T-cell (primary cell): Measurements from ENCODE around the gene ATP6V0E2. TPM values are rescaled to one million over a fixed set of nuclear protein-coding genes. Genes with fewer than 3 reads are reported as not detected.
A peak's percentile ranks its signal among the peaks of the same experiment; 100 is the strongest.

ENCODE experiments used
- ATAC-seq, 4 experiments: fragments of 200-7000 bp in 3 of 4; fragments of 150-1000 bp in 1 of 4; cut with Tn5 transposase; replicated peaks in 1 of 4; 1 replicate in 3 of 4; 2 replicates in 1 of 4; pipeline ENCODE4 v1.10.0; 2021; ENCODE audit warnings: moderate library complexity in 3 of 4, mild to moderate bottlenecking in 2 of 4, moderate number of reproducible peaks in 1 of 4
- CTCF ChIA-PET, 2 donors: fragments of 300-600 bp; sonication (Branson Sonifier 250); formaldehyde crosslinking; loops; one replicate each; lab custom pipeline; 2022; ENCODE audit warnings: antibody characterized with exemption in 2 of 2; lab: Charles Lee
- POLR2A ChIA-PET, 2 donors: fragments of 300-600 bp; sonication (Branson Sonifier 250); formaldehyde crosslinking; loops; one replicate each; lab custom pipeline; 2022; ENCODE audit warnings: antibody characterized with exemption in 2 of 2; lab: Charles Lee
- DNase-seq, 35 experiments: peaks; one replicate each; pipeline versions ENCODE4 v3.0.0 to v3.0.0-alpha.2; 2013 to 2023
- H3K27ac ChIP-seq: one replicate; pipeline ENCODE4 v1.5.1; 2013; ENCODE audit warnings: low read length
- H3K27me3 ChIP-seq, 2 experiments: replicated peaks in 1 of 2; 1 replicate in 1 of 2; 2 replicates in 1 of 2; pipeline versions ENCODE4 v1.6.1 to v1.7.0; 2013; ENCODE audit warnings: low read length in 1 of 2, mixed read lengths in 1 of 2; ENCODE audit not compliant: control insufficient read depth in 2 of 2, insufficient read depth in 2 of 2; ENCODE audit errors: extremely low read depth in 1 of 2
- H3K36me3 ChIP-seq, 2 donors: 1 replicate in 1 of 2; 2 replicates in 1 of 2; pipeline versions ENCODE4 v1.6.1 to v1.7.0; 2013; ENCODE audit warnings: low read length in 1 of 2; ENCODE audit not compliant: control insufficient read depth in 2 of 2, insufficient read depth in 1 of 2; ENCODE audit errors: extremely low read depth in 1 of 2
- H3K4me1 ChIP-seq, 2 experiments: 1 replicate in 1 of 2; 2 replicates in 1 of 2; pipeline versions ENCODE4 v1.6.1 to v1.7.0; 2013; ENCODE audit warnings: low read length in 2 of 2, mixed read lengths in 1 of 2; ENCODE audit not compliant: insufficient read depth in 2 of 2, control insufficient read depth in 1 of 2; ENCODE audit errors: extremely low read depth in 1 of 2
- H3K4me3 ChIP-seq, 2 donors: 1 replicate in 1 of 2; 2 replicates in 1 of 2; pipeline versions ENCODE4 v1.5.1 to v1.7.0; 2013; ENCODE audit warnings: mild to moderate bottlenecking in 2 of 2, low read length in 1 of 2, moderate library complexity in 1 of 2; ENCODE audit not compliant: control insufficient read depth in 1 of 2; ENCODE audit errors: extremely low read depth in 1 of 2
- H3K9me3 ChIP-seq: 2 replicates; pipeline ENCODE4 v1.7.0; 2013
- H3K27ac Mint-ChIP-seq, 2 donors: one replicate each; pipeline ENCODE4 v1.8.0; 2020 to 2021; ENCODE audit warnings: mild to moderate bottlenecking in 2 of 2, mixed read lengths in 2 of 2
- H3K27me3 Mint-ChIP-seq, 2 donors: one replicate each; pipeline ENCODE4 v1.8.0; 2021 to 2022; ENCODE audit warnings: mixed read lengths in 2 of 2
- H3K36me3 Mint-ChIP-seq: one replicate; pipeline ENCODE4 v1.8.0; 2021; ENCODE audit warnings: mixed read lengths
- H3K4me1 Mint-ChIP-seq, 3 donors: one replicate each; pipeline ENCODE4 v1.8.0; 2020 to 2022; ENCODE audit warnings: mixed read lengths in 3 of 3, mild to moderate bottlenecking in 1 of 3
- H3K4me3 Mint-ChIP-seq, 3 donors: one replicate each; pipeline ENCODE4 v1.8.0; 2020 to 2022; ENCODE audit warnings: mild to moderate bottlenecking in 3 of 3, mixed read lengths in 3 of 3, moderate library complexity in 3 of 3
- H3K9me3 Mint-ChIP-seq, 3 donors: one replicate each; pipeline ENCODE4 v1.8.0; 2020 to 2022; ENCODE audit warnings: mixed read lengths in 3 of 3
- WGBS: methylation state at CpG from one replicate; pipeline ENCODE4 v1.1.5; 2013; ENCODE audit warnings: missing lambda C conversion rate; ENCODE audit not compliant: insufficient coverage; 5-methylcytosine and 5-hydroxymethylcytosine counted together
- total RNA-seq, 35 experiments: library from RNA in 6 of 35; stranded (reverse) in 6 of 35; fragments of 120-200 nt in 1 of 35; gene quantifications; one replicate each; pipeline versions ENCODE4 v1.2.1 to v1.2.4 and lab custom pipeline; 2013 to 2026

The ATP6V0E2 gene
- total RNA-seq, 5 donors from 2014 or later (not counting 1 experiment from before 2014, with no cell fraction given), result 48.5 to 79.4 (median 63.9) TPM

GRCh38 chr7:149864751-149865150 lies 9.0 kb upstream of the ATP6V0E2 start:
- POLR2A ChIA-PET, result no interaction called here
- Mint-ChIP-seq H3K27me3 (no peaks in the 10 kb centered on the region), H3K27ac (peak overlapping the region; percentile 99), H3K4me3 (peak overlapping the region in 1 of 3 donors; percentile 86), H3K9me3 (no peaks in the 10 kb centered on the region), H3K36me3 (peaks cover 26% of the 10 kb centered on the region), H3K4me1 (peaks cover 75 to 91% (median 88%) of the 10 kb centered on the region in 3 donors)
- CTCF ChIA-PET, result interaction anchor here in 1 of 2 donors (1.0 to 1.5 kb wide), 2 partner anchors 10 to 25 kb away, joined by 5 to 7 read pairs; no protein-coding TSS in a partner anchor
- Histone ChIP-seq H3K9me3 (no peaks in the 10 kb centered on the region), H3K36me3 (peaks cover 5 to 29% of the 10 kb centered on the region in 2 donors), H3K4me1 (peaks cover 67 to 89% of the 10 kb centered on the region in 2 experiments), H3K4me3 (no peak overlapping the region), H3K27me3 (no peaks in the 10 kb centered on the region), H3K27ac (peak overlapping the region; percentile 89)
- ATAC-seq (no peak), DNase-seq (no peak)
- 100% methylated on average over 11 of the region's 12 CpGs for WGBS

- Histone ChIP-seq H3K27ac (peak overlapping the region; percentile 89), H3K9me3 (no peaks in the 10 kb centered on the region), H3K4me1 (peaks cover 74 to 96% of the 10 kb centered on the region in 2 experiments), H3K4me3 (no peak overlapping the region), H3K36me3 (peaks cover 5 to 23% of the 10 kb centered on the region in 2 donors), H3K27me3 (no peaks in the 10 kb centered on the region)
- Mint-ChIP-seq H3K4me3 (peak overlapping the region; percentile 55 to 86 (median 59)), H3K9me3 (no peaks in the 10 kb centered on the region), H3K27ac (peak overlapping the region; percentile 99), H3K36me3 (peaks cover 19% of the 10 kb centered on the region), H3K27me3 (no peaks in the 10 kb centered on the region), H3K4me1 (peaks cover 82 to 93% (median 92%) of the 10 kb centered on the region in 3 donors)
- ATAC-seq, result peak; percentile 79 to 82 (median 80)
- peak; percentile 48 to 81 (median 67) for DNase-seq
- CTCF ChIA-PET, result interaction anchor here (1.0 to 1.5 kb wide), 3 partner anchors 11 to 26 kb away, joined by 4 to 7 read pairs (median 5); no protein-coding TSS in a partner anchor
- WGBS, result 0% methylated on average over 2 of the region's 7 CpGs
- POLR2A ChIA-PET, result no interaction called here
These were observed 8.3 kb upstream of the ATP6V0E2 start for GRCh38 chr7:149865437-149865836.

- Histone ChIP-seq H3K36me3 (peaks cover 5 to 15% of the 10 kb centered on the region in 2 donors), H3K4me3 (peak overlapping the region in 1 of 2 donors; percentile 25), H3K9me3 (no peaks in the 10 kb centered on the region), H3K4me1 (peaks cover 82 to 100% of the 10 kb centered on the region in 2 experiments), H3K27me3 (no peaks in the 10 kb centered on the region), H3K27ac (peak overlapping the region; percentile 89)
- no peak for ATAC-seq
- DNase-seq, result peak in 1 of 35 experiments; percentile 20
- POLR2A ChIA-PET, result no interaction called here
- no peaks in the 10 kb centered on the region for H3K27me3 Mint-ChIP-seq
- H3K4me1 Mint-ChIP-seq, result peaks cover 90 to 97% (median 95%) of the 10 kb centered on the region in 3 donors
- 90% methylated on average over 4 of the region's 16 CpGs for WGBS
- peak overlapping the region; percentile 99 for H3K27ac Mint-ChIP-seq
- peak overlapping the region in 2 of 3 donors; percentile 59 to 86 for H3K4me3 Mint-ChIP-seq
- H3K36me3 Mint-ChIP-seq, result peaks cover 13% of the 10 kb centered on the region
- CTCF ChIA-PET, result interaction anchor here (1.1 to 1.5 kb wide), 2 partner anchors 26 to 27 kb away, joined by 4 to 5 read pairs; no protein-coding TSS in a partner anchor
- H3K9me3 Mint-ChIP-seq, result no peaks in the 10 kb centered on the region
These were observed 7.5 kb upstream of the ATP6V0E2 start for GRCh38 chr7:149866139-149866778.

GRCh38 chr7:149866779-149867447 lies 6.9 kb upstream of the ATP6V0E2 start:
- Mint-ChIP-seq H3K4me1 (peaks cover 97 to 98% (median 97%) of the 10 kb centered on the region in 3 donors), H3K4me3 (peak overlapping the region; percentile 39 to 86 (median 59)), H3K27ac (peak overlapping the region; percentile 99), H3K9me3 (no peaks in the 10 kb centered on the region), H3K27me3 (no peaks in the 10 kb centered on the region), H3K36me3 (peaks cover 12% of the 10 kb centered on the region)
- WGBS, result 41% methylated on average over 6 of the region's 11 CpGs
- ChIA-PET CTCF (interaction anchor here in 1 of 2 donors (0.6 kb wide), 1 partner anchor 993 kb away, joined by 7 read pairs; no protein-coding TSS in a partner anchor), POLR2A (interaction anchor here in 1 of 2 donors (0.5 kb wide), 1 partner anchor 13 kb away, joined by 3 read pairs; no protein-coding TSS in a partner anchor)
- Histone ChIP-seq H3K9me3 (no peaks in the 10 kb centered on the region), H3K36me3 (peaks cover 0 to 9% of the 10 kb centered on the region in 2 donors), H3K27me3 (no peaks in the 10 kb centered on the region), H3K4me3 (peak overlapping the region in 1 of 2 donors; percentile 25), H3K27ac (peak overlapping the region; percentile 89), H3K4me1 (peaks cover 87 to 100% of the 10 kb centered on the region in 2 experiments)
- ATAC-seq (peak in 1 of 4 experiments; percentile 8), DNase-seq (peak in 3 of 35 experiments; percentile 24 to 52 (median 46))

GRCh38 chr7:149867762-149868622 lies 5.8 kb upstream of the ATP6V0E2 start:
- DNase-seq, result peak in 1 of 35 experiments; percentile 23
- Histone ChIP-seq H3K27me3 (no peaks in the 10 kb centered on the region), H3K4me3 (peak overlapping the region in 1 of 2 donors; percentile 12), H3K36me3 (no peaks in the 10 kb centered on the region), H3K27ac (peak overlapping the region; percentile 89), H3K4me1 (peaks cover 90 to 100% of the 10 kb centered on the region in 2 experiments), H3K9me3 (no peaks in the 10 kb centered on the region)
- Mint-ChIP-seq H3K4me3 (peak overlapping the region; percentile 55 to 86 (median 59)), H3K4me1 (peaks cover 98% of the 10 kb centered on the region in 3 donors), H3K9me3 (no peaks in the 10 kb centered on the region), H3K27ac (peak overlapping the region; percentile 99), H3K36me3 (peaks cover 5% of the 10 kb centered on the region), H3K27me3 (no peaks in the 10 kb centered on the region)
- POLR2A ChIA-PET, result no interaction called here
- CTCF ChIA-PET, result interaction anchor here in 1 of 2 donors (0.6 to 0.7 kb wide), 2 partner anchors 994 to 1157 kb away, joined by 3 to 7 read pairs; partner anchors contain the start of gene ATG9B
- 80% methylated on average over 23 of the region's 25 CpGs for WGBS
- ATAC-seq, result no peak
